Karpas-422 (cell line): ENCODE data around the gene WFDC12. TPM values are rescaled to one million over a fixed set of nuclear protein-coding genes. Genes with fewer than 3 reads are reported as not detected.
"Not testable (repeated sequence)": the region's sequence is repeated elsewhere in the genome, so short reads cannot be mapped to it uniquely, and the experiment has no call there.

Experiments
- DNase-seq: peaks from one replicate; pipeline ENCODE4 v3.0.0-alpha.2; 2015
- H2AFZ ChIP-seq: fragments of 200-600 bp; sonication (generic); 2 replicates; pipeline ENCODE4 v1.6.1; 2014; ENCODE audit warnings: antibody characterized with exemption, low read length, mixed read lengths
- H3K27ac ChIP-seq: fragments of 200-600 bp; sonication (generic); 2 replicates; pipeline ENCODE4 v1.5.1; 2014; ENCODE audit warnings: mild to moderate bottlenecking, low read length, moderate library complexity
- H3K27me3 ChIP-seq: fragments of 200-600 bp; sonication (generic); 2 replicates; pipeline ENCODE4 v1.6.1; 2014; ENCODE audit warnings: low read length, mixed read lengths
- H3K36me3 ChIP-seq: fragments of 200-600 bp; sonication (generic); 2 replicates; pipeline ENCODE4 v1.6.1; 2014; ENCODE audit warnings: low read length, mixed read lengths; ENCODE audit not compliant: insufficient read depth
- H3K4me1 ChIP-seq: fragments of 200-600 bp; sonication (generic); 2 replicates; pipeline ENCODE4 v1.6.1; 2014; ENCODE audit warnings: mild to moderate bottlenecking, low read length, mixed read lengths
- H3K4me2 ChIP-seq: fragments of 200-600 bp; sonication (generic); 2 replicates; pipeline ENCODE4 v1.6.1; 2014; ENCODE audit warnings: low read length, low read depth, mild to moderate bottlenecking; ENCODE audit not compliant: poor library complexity, severe bottlenecking
- H3K4me3 ChIP-seq: fragments of 200-600 bp; sonication (generic); 2 replicates; pipeline ENCODE4 v1.5.1; 2014; ENCODE audit warnings: mild to moderate bottlenecking, antibody characterized with exemption, low read length, mixed read lengths
- H3K79me2 ChIP-seq: fragments of 200-600 bp; sonication (generic); 2 replicates; pipeline ENCODE4 v1.6.1; 2014; ENCODE audit warnings: mild to moderate bottlenecking, low read length, mixed read lengths
- H3K9ac ChIP-seq: fragments of 200-600 bp; sonication (generic); 2 replicates; pipeline ENCODE4 v1.6.0; 2014; ENCODE audit warnings: low read length
- H3K9me2 ChIP-seq: fragments of 200-600 bp; sonication (generic), shearing (Covaris generic); replicated peaks from 2 replicates; pipeline ENCODE4 v1.6.0; 2014; ENCODE audit warnings: mild to moderate bottlenecking, low read length, moderate library complexity; ENCODE audit not compliant: insufficient read depth
- H3K9me3 ChIP-seq: fragments of 300-700, 200-600 bp; sonication (generic); 2 replicates; pipeline ENCODE4 v1.6.1; 2014; ENCODE audit warnings: low read length, mixed read lengths
- H4K20me1 ChIP-seq: fragments of 200-600 bp; sonication (generic); 2 replicates; pipeline ENCODE4 v1.6.1; 2014; ENCODE audit warnings: mild to moderate bottlenecking, antibody characterized with exemption, low read length, low read depth; ENCODE audit not compliant: insufficient read depth
- total RNA-seq: library from RNA; depleted of rRNA; stranded (reverse); fragments of >200 nt; shearing (Covaris generic); gene quantifications from 2 replicates; pipeline ENCODE4 v1.2.3, GENCODE V29; 2014; ENCODE audit warnings: low replicate concordance; rRNA removed

WFDC12 gene
- not detected in 2 replicates for total RNA-seq

- no peaks in the 10 kb centered on the region for H3K36me3 ChIP-seq
- H3K9me3 ChIP-seq, result no peaks in the 10 kb centered on the region
- no peaks in the 10 kb centered on the region for H3K4me1 ChIP-seq
- H2AFZ ChIP-seq, result no peak within 1 kb of the TSS
- H4K20me1 ChIP-seq, result no peaks in the 10 kb centered on the region
- H3K79me2 ChIP-seq, result no peaks in the 10 kb centered on the region
- H3K4me2 ChIP-seq, result no peak within 1 kb of the TSS
- 0 out of 2 replicates have a peak, but pooled peaks cover 2% of the 10 kb centered on the region for H3K27me3 ChIP-seq
- no peak within 1 kb of the TSS for H3K9ac ChIP-seq
- DNase-seq, result no peak
- no peak within 1 kb of the TSS for H3K4me3 ChIP-seq
- no peak within 1 kb of the TSS for H3K27ac ChIP-seq
- no peaks in the 10 kb centered on the region for H3K9me2 ChIP-seq
Measured at GRCh38 chr20:45124365-45124764, at the start of gene WFDC12. WFDC12 (minus strand) TSS chr20:45124465; CDS start chr20:45124447, 18 bp downstream.

GRCh38 chr20:45173522-45173921 is 49.3 kb upstream of the WFDC12 start:
- H3K27me3 ChIP-seq, result no peaks in the 10 kb centered on the region
- H3K9me3 ChIP-seq, result no peaks in the 10 kb centered on the region
- DNase-seq, result no peak
- no peaks in the 10 kb centered on the region for H3K79me2 ChIP-seq
- no peaks in the 10 kb centered on the region for H3K9me2 ChIP-seq
- H3K4me3 ChIP-seq, result no peak overlapping the region
- H3K27ac ChIP-seq, result no peak overlapping the region
- H3K9ac ChIP-seq, result no peak overlapping the region
- no peaks in the 10 kb centered on the region for H3K4me1 ChIP-seq
- no peaks in the 10 kb centered on the region for H3K36me3 ChIP-seq
- no peak overlapping the region for H2AFZ ChIP-seq
- no peak overlapping the region for H3K4me2 ChIP-seq
- no peaks in the 10 kb centered on the region for H4K20me1 ChIP-seq

DNA sequence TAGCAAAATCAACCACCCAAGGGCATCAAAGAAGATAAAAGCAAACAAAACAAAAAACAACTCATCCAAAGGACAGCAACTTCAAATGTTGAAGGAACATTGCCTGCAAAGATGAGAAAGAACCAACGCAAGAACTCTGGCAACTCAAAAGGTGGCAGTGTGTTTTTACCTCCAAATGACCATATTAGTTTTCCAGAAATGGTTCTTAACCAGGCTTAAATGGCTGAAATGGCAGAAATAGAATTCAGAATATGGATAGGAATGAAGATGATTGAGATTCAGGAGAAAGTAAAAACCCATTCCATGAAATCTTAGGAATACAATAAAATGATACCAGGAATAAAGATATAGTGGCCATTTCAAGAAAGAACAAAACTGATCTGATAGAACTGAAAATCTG is 40.6 kb upstream of the WFDC12 start:
- no peaks in the 10 kb centered on the region for H3K4me1 ChIP-seq

DNA sequence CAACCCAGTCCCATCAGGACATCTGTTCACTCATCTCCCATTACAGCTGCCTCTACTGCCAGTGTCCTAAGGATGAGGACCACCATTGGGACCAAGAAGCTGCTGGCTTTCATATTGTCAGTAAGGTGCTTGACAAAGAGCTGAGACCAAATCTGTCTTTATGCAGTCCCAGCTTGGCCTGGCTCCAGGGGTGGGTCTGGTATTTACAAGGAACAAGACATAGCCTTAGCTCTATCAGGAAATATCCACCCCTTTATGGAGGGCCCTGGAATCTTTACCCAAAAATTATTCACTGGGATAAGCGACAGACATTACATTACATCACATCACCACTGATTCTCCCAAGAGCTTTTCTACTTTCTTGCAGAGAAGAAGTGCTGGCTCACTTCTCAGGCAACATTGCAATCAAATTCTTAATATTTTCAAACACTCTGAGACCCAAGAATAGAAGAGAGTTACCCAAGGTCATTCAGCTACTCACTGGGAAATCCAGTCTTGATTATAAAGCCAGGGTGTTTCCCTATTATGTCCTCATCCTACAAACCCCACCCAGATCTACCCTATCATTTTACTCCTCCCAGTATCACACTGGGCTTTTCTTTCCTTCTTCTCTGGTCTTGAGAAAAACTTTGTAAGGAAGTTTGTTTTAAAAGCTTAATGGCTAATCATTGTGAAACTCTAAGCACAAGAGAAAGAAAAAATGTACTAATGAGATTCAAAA is 39.0 kb upstream of the WFDC12 start:
- no peak overlapping the region for H2AFZ ChIP-seq
- no peaks in the 10 kb centered on the region for H3K79me2 ChIP-seq
- no peaks in the 10 kb centered on the region for H3K9me3 ChIP-seq
- H3K9ac ChIP-seq, result no peak overlapping the region
- H3K4me2 ChIP-seq, result no peak overlapping the region
- H4K20me1 ChIP-seq, result no peaks in the 10 kb centered on the region
- H3K27me3 ChIP-seq, result no peaks in the 10 kb centered on the region
- no peak for DNase-seq
- H3K27ac ChIP-seq, result no peak overlapping the region
- H3K4me1 ChIP-seq, result no peaks in the 10 kb centered on the region
- H3K36me3 ChIP-seq, result no peaks in the 10 kb centered on the region
- no peak overlapping the region for H3K4me3 ChIP-seq
- H3K9me2 ChIP-seq, result no peaks in the 10 kb centered on the region

More for the DNA sequence above, 40.6 kb upstream of the WFDC12 start:
- no peaks in the 10 kb centered on the region for H4K20me1 ChIP-seq
- H3K27ac ChIP-seq, result no peak overlapping the region
- no peak overlapping the region for H3K4me3 ChIP-seq
- H3K36me3 ChIP-seq, result no peaks in the 10 kb centered on the region
- H3K9me3 ChIP-seq, result no peaks in the 10 kb centered on the region
- H3K9me2 ChIP-seq, result no peaks in the 10 kb centered on the region
- DNase-seq, result no peak
- no peak overlapping the region for H2AFZ ChIP-seq
- H3K9ac ChIP-seq, result no peak overlapping the region
- no peaks in the 10 kb centered on the region for H3K79me2 ChIP-seq
- no peak overlapping the region for H3K4me2 ChIP-seq
- H3K27me3 ChIP-seq, result no peaks in the 10 kb centered on the region

DNA sequence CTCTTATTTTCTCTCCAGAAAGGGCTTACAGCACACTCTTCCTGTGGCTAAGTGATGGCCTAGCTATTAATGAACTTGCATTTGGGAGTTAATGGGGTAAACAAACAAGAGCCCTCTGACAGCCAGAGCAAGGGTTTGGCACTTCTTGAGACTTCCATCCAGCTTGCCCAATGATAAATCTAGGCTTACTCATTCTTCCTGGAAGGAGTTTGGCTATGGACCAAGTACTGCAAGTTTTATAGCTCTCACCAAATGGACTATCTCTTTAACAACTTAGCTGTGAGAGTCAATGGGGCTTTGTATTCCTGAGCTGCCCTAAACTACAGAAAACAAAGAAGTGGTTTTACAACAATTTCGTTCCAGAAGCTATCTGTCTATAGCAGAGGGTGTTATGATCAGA is 33.7 kb upstream of the WFDC12 start:
- H3K9me3 ChIP-seq, result no peaks in the 10 kb centered on the region
- no peaks in the 10 kb centered on the region for H4K20me1 ChIP-seq
- no peak overlapping the region for H3K4me2 ChIP-seq
- no peak overlapping the region for H3K9ac ChIP-seq
- H3K27me3 ChIP-seq, result no peaks in the 10 kb centered on the region
- no peaks in the 10 kb centered on the region for H3K4me1 ChIP-seq
- H2AFZ ChIP-seq, result no peak overlapping the region
- no peaks in the 10 kb centered on the region for H3K9me2 ChIP-seq
- H3K36me3 ChIP-seq, result no peaks in the 10 kb centered on the region
- DNase-seq, result no peak
- H3K4me3 ChIP-seq, result no peak overlapping the region
- H3K27ac ChIP-seq, result no peak overlapping the region
- H3K79me2 ChIP-seq, result no peaks in the 10 kb centered on the region

GRCh38 chr20:45156713-45157112 is 32.4 kb upstream of the WFDC12 start:
- Histone ChIP-seq H3K4me1 (no peaks in the 10 kb centered on the region), H3K27ac (no peak overlapping the region), H3K36me3 (no peaks in the 10 kb centered on the region), H3K9ac (no peak overlapping the region), H3K9me3 (no peaks in the 10 kb centered on the region), H3K4me3 (no peak overlapping the region), H3K4me2 (no peak overlapping the region), H2AFZ (no peak overlapping the region), H3K27me3 (no peaks in the 10 kb centered on the region), H4K20me1 (no peaks in the 10 kb centered on the region), H3K9me2 (no peaks in the 10 kb centered on the region), H3K79me2 (no peaks in the 10 kb centered on the region)
- no peak for DNase-seq

DNA sequence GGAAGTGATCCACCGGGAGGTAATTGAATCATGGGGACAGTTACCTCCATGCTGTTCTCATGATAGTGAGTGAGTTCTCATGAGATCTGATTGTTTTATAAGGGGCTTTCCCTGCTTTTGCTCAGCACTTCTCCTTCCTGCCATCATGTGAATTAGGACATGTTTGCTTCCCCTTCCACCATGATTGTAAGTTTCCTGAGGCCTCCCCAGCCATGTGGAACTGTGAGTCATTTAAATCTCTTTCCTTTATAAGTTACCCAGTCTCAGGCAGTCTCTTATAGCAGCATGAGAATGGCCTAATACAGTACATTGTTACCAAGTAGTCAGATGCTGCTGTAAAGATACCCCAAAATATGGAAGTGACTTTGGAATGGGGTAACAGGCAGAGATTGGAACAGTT is 30.5 kb upstream of the WFDC12 start:
- H3K36me3 ChIP-seq, H3K27ac ChIP-seq, H3K27me3 ChIP-seq, H3K4me2 ChIP-seq, H3K79me2 ChIP-seq, H3K9me3 ChIP-seq, H3K4me1 ChIP-seq, H4K20me1 ChIP-seq, H3K4me3 ChIP-seq, DNase-seq, H2AFZ ChIP-seq, H3K9ac ChIP-seq, H3K9me2 ChIP-seq: not testable (repeated sequence)

DNA sequence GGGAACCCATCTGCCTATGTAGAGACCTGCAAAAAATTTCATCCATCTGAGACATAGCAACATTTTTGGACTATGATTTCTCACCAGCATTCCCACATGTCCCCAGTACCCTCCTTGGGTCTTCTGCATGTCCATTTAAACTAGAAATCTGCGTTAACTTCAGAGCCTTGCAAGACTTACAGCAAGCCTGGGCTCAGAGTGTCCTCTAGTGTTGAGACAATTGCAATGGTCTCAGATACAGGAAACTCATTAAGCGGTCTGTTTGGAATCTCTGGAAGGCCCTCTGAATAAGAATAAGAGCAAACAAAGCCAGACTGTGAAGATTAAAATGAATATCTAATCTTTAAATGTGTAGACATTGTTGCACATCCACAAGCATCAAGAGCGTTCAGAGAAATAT is 29.9 kb upstream of the WFDC12 start:
- Histone ChIP-seq H3K4me2 (no peak overlapping the region), H4K20me1 (no peaks in the 10 kb centered on the region), H2AFZ (no peak overlapping the region), H3K36me3 (no peaks in the 10 kb centered on the region), H3K9me3 (no peaks in the 10 kb centered on the region), H3K79me2 (no peaks in the 10 kb centered on the region), H3K9me2 (no peaks in the 10 kb centered on the region), H3K9ac (no peak overlapping the region), H3K4me3 (no peak overlapping the region), H3K4me1 (no peaks in the 10 kb centered on the region), H3K27ac (no peak overlapping the region), H3K27me3 (no peaks in the 10 kb centered on the region)
- DNase-seq, result no peak
